B cell (primary cell): Measurements from ENCODE around the gene SGCA. TPM values are rescaled to one million over a fixed set of nuclear protein-coding genes. Genes with fewer than 3 reads are reported as not detected.

ENCODE experiments used
- ATAC-seq: fragments of 200-7000 bp; cut with Tn5 transposase; one replicate; pipeline ENCODE4 v1.10.0; 2021; ENCODE audit warnings: low read depth, mild to moderate bottlenecking, moderate number of reproducible peaks, moderate library complexity
- CTCF ChIA-PET: fragments of 350-600 bp; sonication (Branson Sonifier 250); formaldehyde crosslinking; loops from one replicate; lab custom pipeline; 2021; ENCODE audit warnings: antibody characterized with exemption, inconsistent platforms; lab: Charles Lee
- POLR2A ChIA-PET: fragments of 350-600 bp; sonication (Branson Sonifier 250); formaldehyde crosslinking; loops from one replicate; lab custom pipeline; 2021; ENCODE audit warnings: antibody characterized with exemption; lab: Charles Lee
- DNase-seq: peaks from one replicate; pipeline ENCODE4 v3.0.0; 2013
- H2AFZ ChIP-seq: 2 replicates; pipeline ENCODE4 v1.6.1; 2012; ENCODE audit warnings: mild to moderate bottlenecking, low read depth, low read length; ENCODE audit not compliant: insufficient read depth, poor library complexity, severe bottlenecking
- H3K27ac ChIP-seq, 2 donors: 1 replicate in 1 of 2; 2 replicates in 1 of 2; pipeline ENCODE4 v1.5.1; 2012 to 2013; ENCODE audit warnings: low read length in 2 of 2, mild to moderate bottlenecking in 2 of 2, moderate library complexity in 1 of 2
- H3K27me3 ChIP-seq, 4 experiments: fragments of 200-600 bp in 1 of 4; sonication (generic) in 1 of 4; replicated peaks in 1 of 4; 1 replicate in 2 of 4; 2 replicates in 2 of 4; pipeline versions ENCODE4 v1.6.1 to v1.7.0; 2013 to 2016; ENCODE audit warnings: low read length in 3 of 4, mild to moderate bottlenecking in 2 of 4, mixed read lengths in 1 of 4, moderate library complexity in 1 of 4; ENCODE audit not compliant: insufficient read depth in 4 of 4, control insufficient read depth in 3 of 4; ENCODE audit errors: control extremely low read depth in 1 of 4
- H3K36me3 ChIP-seq, 2 experiments: replicated peaks in 1 of 2; 1 replicate in 1 of 2; 2 replicates in 1 of 2; pipeline versions ENCODE4 v1.6.1 to v1.7.1; 2013; ENCODE audit warnings: low read length in 1 of 2; ENCODE audit not compliant: insufficient read depth in 2 of 2, control insufficient read depth in 1 of 2; ENCODE audit errors: control extremely low read depth in 1 of 2, extremely low read depth in 1 of 2
- H3K4me1 ChIP-seq, 2 donors: fragments of 200-600 bp in 1 of 2; sonication (generic) in 1 of 2; 1 replicate in 1 of 2; 2 replicates in 1 of 2; pipeline versions ENCODE4 v1.5.1 to v1.6.1; 2013 to 2017; ENCODE audit warnings: low read length in 2 of 2; ENCODE audit not compliant: control insufficient read depth in 2 of 2, insufficient read depth in 2 of 2
- H3K4me2 ChIP-seq: replicated peaks from 2 replicates; pipeline ENCODE3; 2012; ENCODE audit warnings: mild to moderate bottlenecking, low read depth, low read length; ENCODE audit not compliant: poor library complexity, severe bottlenecking
- H3K4me3 ChIP-seq, 5 experiments: fragments of 200-600 bp in 1 of 5; sonication (generic) in 1 of 5; 1 replicate in 3 of 5; 2 replicates in 2 of 5; pipeline versions ENCODE4 v1.5.1 to v1.7.0; 2011 to 2016; ENCODE audit warnings: low read length in 4 of 5, mild to moderate bottlenecking in 4 of 5, low read depth in 2 of 5, control low read depth in 1 of 5, moderate library complexity in 1 of 5; ENCODE audit not compliant: insufficient read depth in 1 of 5; ENCODE audit errors: control extremely low read depth in 1 of 5, extremely low read depth in 1 of 5
- H3K79me2 ChIP-seq: fragments of 200-600 bp; sonication (generic); one replicate; pipeline ENCODE4 v1.6.0; 2016; ENCODE audit warnings: low read length; ENCODE audit not compliant: control insufficient read depth, insufficient read depth
- H3K9ac ChIP-seq: fragments of 200-600 bp; sonication (generic); 2 replicates; pipeline ENCODE4 v1.6.1; 2017; ENCODE audit warnings: mild to moderate bottlenecking, low read length, moderate library complexity
- H3K9me3 ChIP-seq, 3 donors: one replicate each; pipeline versions ENCODE4 v1.6.1 to v1.7.1; 2013; ENCODE audit warnings: low read length in 2 of 3; ENCODE audit not compliant: control insufficient read depth in 2 of 3, insufficient read depth in 1 of 3; ENCODE audit errors: control extremely low read depth in 1 of 3
- H4K20me1 ChIP-seq: 2 replicates; pipeline ENCODE4 v1.6.0; 2012; ENCODE audit warnings: mild to moderate bottlenecking, low read length; ENCODE audit not compliant: insufficient read depth, control insufficient read depth, poor library complexity, severe bottlenecking
- H3K27ac Mint-ChIP-seq: one replicate; pipeline ENCODE4 v1.8.0; 2021; ENCODE audit warnings: mixed read lengths
- H3K27me3 Mint-ChIP-seq: one replicate; pipeline ENCODE4 v1.8.0; 2021; ENCODE audit warnings: mixed read lengths
- H3K4me1 Mint-ChIP-seq: one replicate; pipeline ENCODE4 v1.8.0; 2021; ENCODE audit warnings: mixed read lengths
- H3K4me3 Mint-ChIP-seq: one replicate; pipeline ENCODE4 v1.8.0; 2021; ENCODE audit warnings: mixed read lengths
- H3K9me3 Mint-ChIP-seq: one replicate; pipeline ENCODE4 v1.8.0; 2022; ENCODE audit warnings: mixed read lengths; ENCODE audit not compliant: insufficient read depth
- EZH2 ChIP-seq: IDR thresholded peaks from 2 replicates; pipeline ENCODE4 v1.6.1; 2012; ENCODE audit warnings: borderline replicate concordance, low read depth, mild to moderate bottlenecking, moderate library complexity, low read length; ENCODE audit not compliant: insufficient read depth, poor library complexity, severe bottlenecking
- WGBS: methylation state at CpG from one replicate; pipeline ENCODE4 v1.1.5; 2013; ENCODE audit warnings: missing lambda C conversion rate; ENCODE audit not compliant: insufficient coverage; 5-methylcytosine and 5-hydroxymethylcytosine counted together
- intact Hi-C: fragments of 100-400 bp; cut with micrococcal nuclease; formaldehyde crosslinking; loops from one replicate; pipeline ENCODE4 v1.10.0; 2022
- polyA plus RNA-seq: library from polyadenylated mRNA; depleted of rRNA; stranded (reverse); fragments of >200 nt; gene quantifications from 2 replicates; pipeline ENCODE4 v1.2.3, GENCODE V29; 2012
- total RNA-seq, 2 donors: library from RNA; stranded (reverse); fragments of 120-200 nt in 1 of 2; gene quantifications; 1 replicate in 1 of 2; 2 replicates in 1 of 2; pipeline versions ENCODE4 v1.2.3 to v1.2.4, GENCODE V29; 2013 to 2022
- TF ChIP-seq, protein P1 (sequence below): fragments of 200-600 bp; IDR thresholded peaks from one replicate; pipeline ENCODE4 v1.8.0; 2022; ENCODE audit warnings: antibody characterized with exemption, mild to moderate bottlenecking

SGCA gene
- total and polyA plus RNA-seq, 2 donors (not counting 1 experiment from before 2014, with no cell fraction given) = 4.4 to 4.5 TPM

DNA sequence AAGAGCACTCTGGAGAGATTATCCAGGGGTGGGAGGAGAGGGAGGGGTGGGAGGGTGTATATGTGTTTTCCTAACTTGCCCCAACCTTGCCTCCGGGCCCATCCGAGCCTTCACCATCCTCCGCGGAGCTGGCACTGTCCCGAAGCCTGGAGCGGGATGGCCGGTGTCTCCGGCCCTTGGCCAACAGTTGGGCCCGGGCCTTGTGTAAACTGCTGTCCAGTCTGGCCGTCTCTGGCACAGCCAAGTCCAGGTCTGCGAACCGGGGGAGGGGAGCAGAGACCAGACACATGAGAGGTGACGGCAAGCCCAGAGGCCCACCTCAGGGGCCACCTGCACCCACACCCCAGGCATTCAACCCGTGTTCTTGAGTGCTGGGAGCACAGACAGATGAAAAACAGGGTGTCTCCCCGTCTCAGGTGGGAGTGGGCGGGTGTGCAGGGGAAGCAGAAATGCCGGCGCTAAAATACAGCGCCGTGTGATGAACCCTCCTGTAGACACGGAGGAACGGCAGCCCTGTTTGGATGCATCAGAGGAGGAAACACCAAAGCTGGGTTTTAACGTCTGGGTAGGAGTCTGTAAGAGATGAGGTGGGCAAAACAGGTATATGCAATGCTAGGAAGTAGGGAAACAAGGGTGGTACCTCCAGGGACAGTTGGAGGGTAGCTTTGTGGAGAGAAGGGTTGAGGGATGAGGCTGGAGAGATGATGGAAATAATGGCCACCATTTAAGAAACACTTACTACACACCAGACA, 47.6 kb upstream of the SGCA start:
- peak overlapping the region; percentile 42 for H3K4me3 Mint-ChIP-seq
- H3K9ac ChIP-seq = no peak overlapping the region
- peaks cover 14% of the 10 kb centered on the region for H3K4me1 Mint-ChIP-seq
- no peak overlapping the region for H2AFZ ChIP-seq
- ChIA-PET POLR2A (no interaction called here), CTCF (interaction anchor here (1.0 to 6.8 kb wide), 12 partner anchors 8 to 178 kb away, joined by 3 to 48 read pairs (median 8); partner anchors contain the start of gene PDK2)
- H3K9me3 ChIP-seq = no peaks in the 10 kb centered on the region
- H3K4me2 ChIP-seq = no peak overlapping the region
- no peak overlapping the region for H3K4me3 ChIP-seq
- no peaks in the 10 kb centered on the region for H3K79me2 ChIP-seq
- intact Hi-C loops = no loop called here
- H4K20me1 ChIP-seq = no peaks in the 10 kb centered on the region
- peaks cover 10 to 20% of the 10 kb centered on the region in 2 donors for H3K4me1 ChIP-seq
- no peaks in the 10 kb centered on the region for H3K36me3 ChIP-seq
- no peak overlapping the region for H3K27ac Mint-ChIP-seq
- TF ChIP-seq EZH2 = no peak
- TF ChIP-seq, protein P1, sequence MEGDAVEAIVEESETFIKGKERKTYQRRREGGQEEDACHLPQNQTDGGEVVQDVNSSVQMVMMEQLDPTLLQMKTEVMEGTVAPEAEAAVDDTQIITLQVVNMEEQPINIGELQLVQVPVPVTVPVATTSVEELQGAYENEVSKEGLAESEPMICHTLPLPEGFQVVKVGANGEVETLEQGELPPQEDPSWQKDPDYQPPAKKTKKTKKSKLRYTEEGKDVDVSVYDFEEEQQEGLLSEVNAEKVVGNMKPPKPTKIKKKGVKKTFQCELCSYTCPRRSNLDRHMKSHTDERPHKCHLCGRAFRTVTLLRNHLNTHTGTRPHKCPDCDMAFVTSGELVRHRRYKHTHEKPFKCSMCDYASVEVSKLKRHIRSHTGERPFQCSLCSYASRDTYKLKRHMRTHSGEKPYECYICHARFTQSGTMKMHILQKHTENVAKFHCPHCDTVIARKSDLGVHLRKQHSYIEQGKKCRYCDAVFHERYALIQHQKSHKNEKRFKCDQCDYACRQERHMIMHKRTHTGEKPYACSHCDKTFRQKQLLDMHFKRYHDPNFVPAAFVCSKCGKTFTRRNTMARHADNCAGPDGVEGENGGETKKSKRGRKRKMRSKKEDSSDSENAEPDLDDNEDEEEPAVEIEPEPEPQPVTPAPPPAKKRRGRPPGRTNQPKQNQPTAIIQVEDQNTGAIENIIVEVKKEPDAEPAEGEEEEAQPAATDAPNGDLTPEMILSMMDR = no peak
- WGBS = 96% methylated on average over 22 of the region's 23 CpGs
- DNase-seq (no peak), ATAC-seq (no peak)
- peaks cover 0 to 47% (median 16%) of the 10 kb centered on the region in 4 experiments for H3K27me3 ChIP-seq
- H3K27ac ChIP-seq = no peak overlapping the region
- no peaks in the 10 kb centered on the region for H3K9me3 Mint-ChIP-seq
- peaks cover 55% of the 10 kb centered on the region for H3K27me3 Mint-ChIP-seq

DNA sequence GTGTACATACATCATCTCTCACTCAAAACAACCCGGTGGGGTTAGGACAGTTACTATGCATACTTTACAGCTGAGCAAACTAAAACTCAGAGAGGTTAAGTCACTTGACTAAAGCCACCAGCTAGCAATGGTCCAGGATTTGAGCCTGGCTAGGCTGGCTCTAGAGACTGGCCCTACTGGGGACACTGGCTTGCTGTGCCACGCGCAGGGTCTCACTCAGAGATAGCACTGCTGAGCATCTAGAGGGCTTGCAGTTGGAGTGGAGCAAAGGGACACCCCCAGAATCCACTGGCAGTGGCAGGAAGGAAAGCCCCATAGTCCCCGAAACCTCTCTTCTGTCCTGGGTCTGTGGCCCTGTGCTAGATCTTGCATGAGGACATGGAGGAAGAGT, 47.0 kb upstream of the SGCA start:
- Histone ChIP-seq H3K4me3 (no peak overlapping the region), H3K9ac (no peak overlapping the region), H3K27ac (no peak overlapping the region), H3K9me3 (no peaks in the 10 kb centered on the region), H3K4me1 (peaks cover 10 to 20% of the 10 kb centered on the region in 2 donors), H3K36me3 (no peaks in the 10 kb centered on the region), H3K79me2 (no peaks in the 10 kb centered on the region), H4K20me1 (no peaks in the 10 kb centered on the region), H3K4me2 (no peak overlapping the region), H3K27me3 (peaks cover 0 to 47% (median 16%) of the 10 kb centered on the region in 4 experiments), H2AFZ (no peak overlapping the region)
- peaks cover 14% of the 10 kb centered on the region for H3K4me1 Mint-ChIP-seq
- no peak for ATAC-seq
- POLR2A ChIA-PET = no interaction called here
- WGBS = 93% methylated on average over 4 of the region's 4 CpGs
- no peak for TF ChIP-seq EZH2
- TF ChIP-seq, protein P1 = no peak
- peak overlapping the region; percentile 42 for H3K4me3 Mint-ChIP-seq
- H3K27me3 Mint-ChIP-seq = peaks cover 51% of the 10 kb centered on the region
- no peak for DNase-seq
- no peak overlapping the region for H3K27ac Mint-ChIP-seq
- CTCF ChIA-PET = interaction anchor here (1.0 to 6.8 kb wide), 6 partner anchors 14 to 60 kb away, joined by 3 to 48 read pairs (median 8); partner anchors contain the start of gene PDK2
- no peaks in the 10 kb centered on the region for H3K9me3 Mint-ChIP-seq
- intact Hi-C loops = no loop called here
